Esophagus (tissue), 2 donors: ENCODE results near the gene SINHCAF. TPM values are rescaled to one million over a fixed set of nuclear protein-coding genes. Genes with fewer than 3 reads are reported as not detected.
A peak's percentile ranks its signal among the peaks of the same experiment; 100 is the strongest.

Experiments
- H3K27ac ChIP-seq, 2 donors: one replicate each; pipeline ENCODE4 v1.5.1; 2013; ENCODE audit warnings: low read depth in 2 of 2, mild to moderate bottlenecking in 2 of 2, inconsistent platforms in 1 of 2, low read length in 1 of 2, moderate library complexity in 1 of 2
- H3K27me3 ChIP-seq, 2 donors: one replicate each; pipeline ENCODE4 v1.6.1; 2013; ENCODE audit warnings: low read length in 2 of 2, control low read depth in 1 of 2, mild to moderate bottlenecking in 1 of 2; ENCODE audit not compliant: insufficient read depth in 2 of 2, control insufficient read depth in 1 of 2
- H3K36me3 ChIP-seq, 2 donors: one replicate each; pipeline ENCODE4 v1.6.1; 2013; ENCODE audit warnings: low read length in 1 of 2; ENCODE audit not compliant: control insufficient read depth in 2 of 2, insufficient read depth in 2 of 2
- H3K4me1 ChIP-seq, 2 donors: one replicate each; pipeline ENCODE4 v1.6.1; 2013; ENCODE audit warnings: low read length in 1 of 2; ENCODE audit not compliant: control insufficient read depth in 2 of 2, insufficient read depth in 2 of 2
- H3K4me3 ChIP-seq, 2 donors: one replicate each; pipeline ENCODE4 v1.5.1; 2013; ENCODE audit warnings: low read length in 2 of 2, mild to moderate bottlenecking in 2 of 2, low read depth in 1 of 2, moderate library complexity in 1 of 2
- H3K9me3 ChIP-seq, 2 donors: one replicate each; pipeline ENCODE4 v1.6.1; 2013; ENCODE audit warnings: mild to moderate bottlenecking in 2 of 2, low read depth in 1 of 2, low read length in 1 of 2, moderate library complexity in 1 of 2; ENCODE audit not compliant: control insufficient read depth in 2 of 2, insufficient read depth in 1 of 2
- WGBS, 2 donors: extraction: QIAGEN DNeasy Blood & Tissue Kit; methylation state at CpG; one replicate each; pipeline ENCODE4 v1.1.7; 2013; 5-methylcytosine and 5-hydroxymethylcytosine counted together
- polyA plus RNA-seq, 2 donors: library from polyadenylated mRNA; stranded (reverse); fragments of 200-250 nt; gene quantifications; one replicate each; pipeline ENCODE4 v1.2.3, GENCODE V29; 2013
- donor health status: healthy with polysubstance abuse.
- donor health status: Bipolar disorder and iron deficiency.

The SINHCAF gene
- polyA plus RNA-seq, 2 donors: 14.6 to 19.0 TPM

DNA sequence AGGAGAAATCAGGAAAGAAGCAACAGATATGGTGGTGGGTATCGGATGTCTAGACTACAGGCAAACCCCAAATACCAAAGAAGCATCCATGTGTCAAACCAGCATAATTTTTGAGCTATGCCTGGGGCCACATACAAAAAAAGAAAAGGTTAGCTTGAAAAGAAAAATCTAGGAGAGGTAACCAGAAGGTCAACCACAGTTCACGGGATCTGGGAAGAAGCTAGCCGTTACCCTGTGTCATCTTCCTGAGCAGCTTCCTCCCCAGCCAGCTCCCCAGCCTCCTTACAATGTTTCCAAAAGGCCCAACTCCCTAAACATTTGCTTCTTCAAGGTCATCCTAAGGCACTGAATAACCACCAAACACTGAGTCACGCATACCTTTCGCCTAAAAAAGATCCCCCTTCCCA is 3.1 kb downstream of the SINHCAF start:
- Histone ChIP-seq H3K9me3 (no peaks in the 10 kb centered on the region), H3K36me3 (no peaks in the 10 kb centered on the region), H3K4me1 (peaks cover 0 to 2% of the 10 kb centered on the region in 2 donors), H3K27me3 (no peaks in the 10 kb centered on the region), H3K4me3 (peak overlapping the region in 1 of 2 donors; percentile 81), H3K27ac (peak overlapping the region; percentile 42 to 90)
- 33 to 43% methylated on average over 5 of the region's 5 CpGs for WGBS, 2 donors

DNA sequence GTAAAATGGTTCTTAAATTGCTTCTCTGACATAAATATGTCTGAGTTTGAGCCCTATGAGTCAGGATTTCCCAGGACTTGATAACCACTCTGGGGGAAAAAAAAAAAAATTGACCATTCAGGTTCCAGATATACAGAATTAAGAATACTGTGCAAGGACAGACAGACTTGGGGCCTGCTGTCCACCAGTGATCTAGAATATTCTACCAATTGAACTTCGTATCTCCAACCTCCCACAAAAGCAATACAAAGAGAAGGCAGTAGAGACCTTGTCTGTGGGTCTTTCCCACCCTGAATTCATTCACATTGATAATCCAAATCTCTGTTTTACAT is 4.1 kb downstream of the SINHCAF start:
- Histone ChIP-seq H3K27ac (no peak overlapping the region), H3K4me1 (peaks cover 0 to 2% of the 10 kb centered on the region in 2 donors), H3K9me3 (no peaks in the 10 kb centered on the region), H3K36me3 (no peaks in the 10 kb centered on the region), H3K4me3 (no peak overlapping the region), H3K27me3 (no peaks in the 10 kb centered on the region)
- 88% methylated on average over 1 of the region's 1 CpG for WGBS, 2 donors

DNA sequence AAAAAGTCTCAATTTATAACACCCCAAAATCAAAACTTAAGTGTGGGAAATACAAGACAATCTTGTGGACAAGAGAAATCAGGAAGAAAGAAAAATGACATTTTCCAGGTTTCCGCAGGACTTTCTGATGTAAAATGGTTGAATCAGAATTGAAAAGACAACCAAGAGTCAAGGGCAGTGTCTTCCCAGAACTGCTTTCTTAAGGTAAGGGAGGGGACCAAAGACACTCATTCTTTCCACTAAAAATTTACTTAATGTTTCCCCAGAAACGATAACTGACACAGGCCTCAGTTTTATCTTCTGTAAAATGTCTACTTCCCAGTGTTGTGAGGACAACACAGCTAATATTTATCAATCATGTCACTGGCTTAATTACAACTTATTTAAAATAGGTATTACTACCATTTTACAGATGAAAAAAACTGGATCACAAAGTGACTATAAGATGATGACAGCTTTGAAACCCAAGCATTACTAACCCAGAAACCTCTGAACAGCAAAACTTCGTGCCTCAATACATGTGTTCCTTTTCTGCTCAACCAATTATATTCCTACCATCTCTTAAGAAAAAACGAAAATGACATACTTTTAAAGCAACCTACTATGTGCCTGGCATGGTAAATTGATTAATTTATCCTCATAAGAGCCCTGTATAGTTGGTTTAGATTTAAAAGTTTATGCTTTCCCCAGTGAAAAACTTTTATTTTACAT is 4.6 kb downstream of the SINHCAF start:
- Histone ChIP-seq H3K36me3 (no peaks in the 10 kb centered on the region), H3K27me3 (no peaks in the 10 kb centered on the region), H3K4me1 (peaks cover 0 to 2% of the 10 kb centered on the region in 2 donors), H3K9me3 (no peaks in the 10 kb centered on the region), H3K27ac (no peak overlapping the region), H3K4me3 (no peak overlapping the region)
- 58 to 62% methylated on average over 4 of the region's 4 CpGs for WGBS, 2 donors

DNA sequence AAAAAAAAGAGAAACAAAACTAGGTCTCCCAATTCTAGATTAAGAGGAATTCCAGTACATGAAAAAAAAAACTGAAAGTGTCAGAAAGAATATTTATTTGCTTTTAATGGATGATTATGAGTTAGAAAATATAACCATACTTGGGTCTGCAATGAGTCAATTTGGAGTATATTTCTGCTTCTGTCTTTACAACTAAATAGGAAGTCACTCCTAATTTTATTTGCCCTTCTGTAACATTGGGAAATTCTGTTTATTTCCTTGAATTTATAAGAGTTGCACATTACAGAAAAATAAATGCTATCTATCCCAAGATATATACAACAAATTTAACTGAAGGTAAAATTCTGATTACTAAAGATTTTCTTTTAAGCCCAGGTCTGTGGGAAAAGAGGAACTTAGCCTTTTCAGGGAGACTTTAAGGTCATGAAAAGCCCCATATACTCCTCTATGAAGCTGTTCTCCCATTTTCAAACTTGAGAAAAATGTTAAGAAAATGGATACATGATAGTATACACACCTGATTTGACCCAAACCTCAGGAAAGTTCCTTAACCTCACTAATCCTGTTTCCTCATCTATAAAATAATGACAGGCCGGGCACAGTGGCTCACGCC is 7.2 kb downstream of the SINHCAF start:
- Histone ChIP-seq H3K36me3 (no peaks in the 10 kb centered on the region), H3K4me1 (peaks cover 0 to 2% of the 10 kb centered on the region in 2 donors), H3K9me3 (no peaks in the 10 kb centered on the region), H3K27me3 (no peaks in the 10 kb centered on the region), H3K27ac (no peak overlapping the region), H3K4me3 (no peak overlapping the region)
- WGBS, 2 donors: 76 to 89% methylated on average over 2 of the region's 2 CpGs

GRCh38 chr12:31317471-31318395 is 8.2 kb downstream of the SINHCAF start:
- H3K36me3 ChIP-seq: no peaks in the 10 kb centered on the region
- no peaks in the 10 kb centered on the region for H3K27me3 ChIP-seq
- peaks cover 0 to 2% of the 10 kb centered on the region in 2 donors for H3K4me1 ChIP-seq
- WGBS, 2 donors: 15 to 16% methylated on average over 8 of the region's 8 CpGs
- H3K27ac ChIP-seq: peak overlapping the region in 1 of 2 donors; percentile 63
- H3K4me3 ChIP-seq: peak overlapping the region in 1 of 2 donors; percentile 44
- no peaks in the 10 kb centered on the region for H3K9me3 ChIP-seq

DNA sequence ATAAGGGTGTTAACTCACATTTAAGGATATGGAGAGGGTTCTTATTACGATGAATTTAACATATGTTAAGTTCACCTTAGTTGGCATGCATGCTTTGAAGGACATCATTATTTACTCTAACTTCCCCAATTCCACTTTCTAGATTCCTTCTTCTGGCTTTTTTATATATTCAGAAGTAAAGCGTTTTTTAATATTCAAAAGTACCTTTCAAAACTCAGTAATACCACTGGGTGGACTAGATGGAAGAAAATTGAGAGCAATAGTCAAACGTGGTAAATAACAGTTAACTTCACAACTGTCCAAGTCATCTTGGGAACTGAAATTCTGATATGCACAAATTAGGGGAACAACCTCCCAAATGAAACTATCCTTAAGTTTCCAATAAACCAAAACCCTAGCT is 9.1 kb downstream of the SINHCAF start:
- Histone ChIP-seq H3K4me3 (no peak overlapping the region), H3K27me3 (no peaks in the 10 kb centered on the region), H3K4me1 (peaks cover 0 to 2% of the 10 kb centered on the region in 2 donors), H3K9me3 (no peaks in the 10 kb centered on the region), H3K36me3 (no peaks in the 10 kb centered on the region), H3K27ac (no peak overlapping the region)
- WGBS, 2 donors: 35 to 37% methylated on average over 3 of the region's 3 CpGs

- Histone ChIP-seq H3K27me3 (no peaks in the 10 kb centered on the region), H3K4me3 (no peak overlapping the region), H3K27ac (no peak overlapping the region), H3K9me3 (no peaks in the 10 kb centered on the region), H3K4me1 (peaks cover 0 to 2% of the 10 kb centered on the region in 2 donors), H3K36me3 (no peaks in the 10 kb centered on the region)
- 73 to 77% methylated on average over 7 of the region's 7 CpGs for WGBS, 2 donors
These were observed 10.0 kb downstream of the SINHCAF start for GRCh38 chr12:31315784-31316465.

DNA sequence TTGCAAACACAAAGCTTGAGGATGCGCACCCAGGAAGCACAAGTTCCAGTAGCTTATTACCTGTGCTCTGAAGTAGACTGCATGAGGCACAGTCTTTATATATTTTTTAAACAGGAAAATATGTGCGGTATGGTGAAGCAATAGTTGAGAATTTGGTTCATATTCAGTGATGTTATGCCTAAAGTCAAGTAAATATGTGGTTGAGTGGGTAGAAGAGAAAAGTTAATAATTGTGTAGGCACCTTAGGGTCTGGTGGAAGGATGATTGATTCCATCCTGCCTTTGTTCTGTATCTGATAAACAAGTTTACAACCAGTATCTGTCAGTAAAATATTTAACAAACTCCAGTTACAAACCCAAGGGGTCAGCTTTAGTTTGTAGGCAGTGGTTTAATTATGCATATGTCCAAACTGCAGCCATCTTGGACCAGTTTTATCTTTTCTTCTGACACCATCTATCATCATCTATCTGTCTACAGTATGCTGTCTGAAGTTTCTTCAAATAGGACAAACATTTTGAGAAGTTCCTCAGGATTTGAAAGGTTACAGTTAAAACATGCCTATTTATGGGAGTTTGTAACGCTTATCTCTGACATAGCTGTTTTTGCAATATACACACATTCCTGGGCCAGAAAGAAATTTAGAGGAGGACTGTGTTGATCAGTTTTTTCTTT is 10.8 kb downstream of the SINHCAF start:
- Histone ChIP-seq H3K27ac (no peak overlapping the region), H3K36me3 (no peaks in the 10 kb centered on the region), H3K27me3 (no peaks in the 10 kb centered on the region), H3K4me3 (no peak overlapping the region), H3K9me3 (no peaks in the 10 kb centered on the region), H3K4me1 (peaks cover 0 to 2% of the 10 kb centered on the region in 2 donors)
- WGBS, 2 donors: 86 to 91% methylated on average over 3 of the region's 3 CpGs

DNA sequence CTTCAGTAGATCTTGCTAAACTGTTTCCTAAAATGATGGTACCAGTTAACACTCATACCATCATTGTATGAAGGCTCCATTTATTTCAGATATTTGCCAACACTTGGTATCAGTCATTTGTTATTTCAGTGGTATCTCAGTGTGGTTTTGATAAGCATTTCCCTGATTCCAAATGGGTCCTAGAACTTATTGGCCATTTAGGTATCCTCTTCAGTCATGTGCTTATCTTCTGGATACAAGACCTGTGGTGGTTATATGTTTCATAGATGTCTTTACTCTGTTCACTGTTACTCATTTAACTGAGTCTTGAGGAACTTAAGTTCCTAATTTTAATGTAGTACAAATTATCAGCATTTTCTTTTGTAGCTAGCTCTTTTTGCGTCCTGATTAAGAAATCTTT is 13.5 kb downstream of the SINHCAF start:
- Histone ChIP-seq H3K27ac (no peak overlapping the region), H3K36me3 (no peaks in the 10 kb centered on the region), H3K9me3 (no peaks in the 10 kb centered on the region), H3K27me3 (no peaks in the 10 kb centered on the region), H3K4me1 (no peaks in the 10 kb centered on the region), H3K4me3 (no peak overlapping the region)
- WGBS, 2 donors: 94 to 100% methylated on average over 1 of the region's 1 CpG
